GM06990 (cell line): Measurements from ENCODE around the gene NEUROG1.

Source experiments
- DNase-seq: peaks from one replicate; pipeline ENCODE4 v3.0.0-alpha.2; 2011; ENCODE audit not compliant: insufficient read length; ENCODE audit errors: extremely low read depth
- H3K27me3 ChIP-seq: replicated peaks from 2 replicates; pipeline ENCODE4 v1.6.0; 2011; ENCODE audit warnings: low read length; ENCODE audit not compliant: control insufficient read depth, insufficient read depth
- H3K36me3 ChIP-seq: 2 replicates; pipeline ENCODE4 v1.5.1; 2011; ENCODE audit warnings: low read length; ENCODE audit not compliant: control insufficient read depth, insufficient read depth
- H3K4me3 ChIP-seq: replicated peaks from 2 replicates; pipeline ENCODE4 v1.5.1; 2011; ENCODE audit warnings: low read depth, mild to moderate bottlenecking, control low read depth, low read length
- TF ChIP-seq, protein P1 (sequence below): IDR thresholded peaks from 2 replicates; pipeline ENCODE4 v1.5.1; 2011; ENCODE audit warnings: low read length, control low read depth, mild to moderate bottlenecking, inconsistent platforms; ENCODE audit not compliant: insufficient read depth, poor library complexity, severe bottlenecking

The NEUROG1 gene

DNA sequence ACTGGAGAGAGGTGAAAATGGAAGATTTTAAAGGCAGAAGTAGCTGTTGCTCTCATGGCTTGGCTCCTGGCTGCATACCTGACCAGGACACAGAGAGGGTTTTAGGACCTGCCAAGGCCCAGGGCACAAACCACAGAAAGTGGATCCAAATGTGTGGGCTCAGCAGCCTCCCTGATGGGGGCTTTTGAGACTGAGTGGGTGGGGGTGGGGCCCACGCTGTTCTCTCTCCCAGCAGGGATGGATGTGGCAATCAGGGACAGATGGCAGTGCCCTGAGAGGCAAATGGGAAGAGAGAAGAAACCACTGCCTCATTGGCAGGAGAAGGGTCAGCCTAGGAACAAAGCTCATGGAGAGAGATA is 48.7 kb downstream of the NEUROG1 start:
- no peaks in the 10 kb centered on the region for H3K36me3 ChIP-seq
- TF ChIP-seq, protein P1, sequence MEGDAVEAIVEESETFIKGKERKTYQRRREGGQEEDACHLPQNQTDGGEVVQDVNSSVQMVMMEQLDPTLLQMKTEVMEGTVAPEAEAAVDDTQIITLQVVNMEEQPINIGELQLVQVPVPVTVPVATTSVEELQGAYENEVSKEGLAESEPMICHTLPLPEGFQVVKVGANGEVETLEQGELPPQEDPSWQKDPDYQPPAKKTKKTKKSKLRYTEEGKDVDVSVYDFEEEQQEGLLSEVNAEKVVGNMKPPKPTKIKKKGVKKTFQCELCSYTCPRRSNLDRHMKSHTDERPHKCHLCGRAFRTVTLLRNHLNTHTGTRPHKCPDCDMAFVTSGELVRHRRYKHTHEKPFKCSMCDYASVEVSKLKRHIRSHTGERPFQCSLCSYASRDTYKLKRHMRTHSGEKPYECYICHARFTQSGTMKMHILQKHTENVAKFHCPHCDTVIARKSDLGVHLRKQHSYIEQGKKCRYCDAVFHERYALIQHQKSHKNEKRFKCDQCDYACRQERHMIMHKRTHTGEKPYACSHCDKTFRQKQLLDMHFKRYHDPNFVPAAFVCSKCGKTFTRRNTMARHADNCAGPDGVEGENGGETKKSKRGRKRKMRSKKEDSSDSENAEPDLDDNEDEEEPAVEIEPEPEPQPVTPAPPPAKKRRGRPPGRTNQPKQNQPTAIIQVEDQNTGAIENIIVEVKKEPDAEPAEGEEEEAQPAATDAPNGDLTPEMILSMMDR = no peak
- no peak for DNase-seq
- H3K4me3 ChIP-seq = no peak overlapping the region
- H3K27me3 ChIP-seq = peaks cover 6% of the 10 kb centered on the region

DNA sequence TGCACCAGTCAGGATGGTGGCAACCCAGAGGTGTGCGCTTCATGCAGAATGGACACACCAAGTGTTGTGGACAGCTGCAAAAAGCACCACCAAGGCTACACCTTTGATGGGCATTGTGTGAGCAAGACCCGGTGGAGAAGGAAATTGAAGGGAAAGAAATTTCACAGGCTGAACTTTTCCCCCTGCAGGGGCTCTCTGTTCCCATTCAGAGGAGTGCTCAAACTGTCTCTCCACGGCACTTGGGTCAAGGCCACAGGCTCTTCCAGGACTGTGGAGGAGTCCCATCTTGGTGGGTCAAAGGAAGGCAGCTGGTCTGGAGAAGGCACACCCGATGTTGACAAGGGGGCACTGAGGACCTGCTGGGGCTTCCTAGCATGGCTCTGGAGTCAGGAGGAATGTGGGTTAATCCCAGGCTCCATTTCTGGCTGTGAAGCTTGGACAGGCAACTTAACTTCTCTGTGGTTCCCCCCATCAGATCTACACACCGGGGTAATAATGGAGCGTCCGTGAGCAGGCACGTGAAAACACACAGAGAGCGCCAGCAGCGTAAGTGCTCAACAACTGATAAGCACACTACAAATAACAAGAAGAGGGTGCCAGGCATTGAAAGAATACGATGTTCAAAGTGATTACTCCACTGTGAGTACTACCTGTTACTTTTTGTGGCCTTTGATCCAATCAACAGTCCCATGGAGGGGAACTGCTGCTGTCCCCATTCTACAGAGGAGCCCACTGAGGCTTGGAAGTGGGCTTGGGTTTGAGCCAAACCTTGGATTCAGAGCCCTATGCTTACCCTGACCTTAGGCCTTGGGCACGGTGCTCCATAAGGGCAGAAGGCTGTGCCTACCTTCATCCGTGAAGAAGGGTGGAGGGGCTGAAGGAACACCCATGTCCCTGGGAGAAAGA is 49.4 kb downstream of the NEUROG1 start:
- no peak for DNase-seq
- TF ChIP-seq, protein P1 = no peak
- no peaks in the 10 kb centered on the region for H3K36me3 ChIP-seq
- H3K4me3 ChIP-seq = no peak overlapping the region
- peaks cover 6% of the 10 kb centered on the region for H3K27me3 ChIP-seq

- TF ChIP-seq, protein P1 = no peak
- no peaks in the 10 kb centered on the region for H3K36me3 ChIP-seq
- no peak for DNase-seq
- peaks cover 6% of the 10 kb centered on the region for H3K27me3 ChIP-seq
- no peak overlapping the region for H3K4me3 ChIP-seq
Observed at GRCh38 chr5:135484674-135485086, 51.1 kb downstream of the NEUROG1 start.
